Stimulated activated naive CD4-positive, alpha-beta T cell treated with Interleukin-2 at 50 U/mL for 16 hours (primary cell): Measurements from ENCODE around the gene PAX7.

ENCODE experiments used
- DNase-seq: peaks from one replicate; lab custom pipeline; 2025; lab: John Stamatoyannopoulos, UW

PAX7 gene

DNA sequence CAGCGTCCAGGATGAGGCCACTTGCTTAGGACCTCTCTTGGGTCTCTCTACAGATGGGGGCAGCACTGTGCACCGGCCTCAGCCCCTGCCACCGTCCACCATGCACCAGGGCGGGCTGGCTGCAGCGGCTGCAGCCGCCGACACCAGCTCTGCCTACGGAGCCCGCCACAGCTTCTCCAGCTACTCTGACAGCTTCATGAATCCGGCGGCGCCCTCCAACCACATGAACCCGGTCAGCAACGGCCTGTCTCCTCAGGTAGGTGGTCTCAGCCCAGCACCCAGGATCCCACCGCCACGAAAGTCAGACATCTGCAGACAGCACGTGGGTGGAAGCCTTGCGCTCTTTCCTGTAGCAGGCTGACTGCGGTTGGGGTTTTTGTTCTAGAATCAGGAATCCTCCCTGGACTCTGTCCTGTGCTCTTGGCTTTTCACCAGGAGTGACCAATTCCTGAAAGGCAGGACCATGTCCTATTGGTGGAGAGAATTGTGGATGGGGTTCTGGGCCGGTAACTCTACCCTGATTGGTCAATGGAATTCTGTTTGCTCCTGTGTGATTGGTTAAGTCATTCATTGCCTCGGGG lies 72.5 kb downstream of the PAX7 start:
- DNase-seq: no peak

DNA sequence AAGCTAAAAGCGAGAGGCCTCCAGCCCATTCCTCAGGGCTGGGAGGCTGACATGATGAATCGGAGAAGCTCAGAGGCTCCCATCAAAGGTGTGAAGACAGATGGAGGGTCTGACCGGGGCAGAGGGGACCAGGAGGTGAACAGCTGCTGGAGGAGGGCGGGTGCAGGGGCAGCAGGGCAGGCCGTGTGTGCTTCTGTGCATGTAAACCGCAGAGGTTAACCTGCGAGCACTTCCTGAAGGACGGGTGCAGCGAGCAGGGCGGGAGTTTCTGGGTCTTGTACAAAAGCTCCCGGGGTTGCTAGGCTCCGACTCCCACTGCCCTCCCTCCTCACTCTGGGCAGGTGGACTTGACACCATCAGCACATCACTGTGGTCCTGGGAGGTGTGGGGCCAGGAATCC lies 75.2 kb downstream of the PAX7 start:
- DNase-seq: no peak

- DNase-seq: no peak
Measured at GRCh38 chr1:18707696-18708257, 77.1 kb downstream of the PAX7 start.

DNA sequence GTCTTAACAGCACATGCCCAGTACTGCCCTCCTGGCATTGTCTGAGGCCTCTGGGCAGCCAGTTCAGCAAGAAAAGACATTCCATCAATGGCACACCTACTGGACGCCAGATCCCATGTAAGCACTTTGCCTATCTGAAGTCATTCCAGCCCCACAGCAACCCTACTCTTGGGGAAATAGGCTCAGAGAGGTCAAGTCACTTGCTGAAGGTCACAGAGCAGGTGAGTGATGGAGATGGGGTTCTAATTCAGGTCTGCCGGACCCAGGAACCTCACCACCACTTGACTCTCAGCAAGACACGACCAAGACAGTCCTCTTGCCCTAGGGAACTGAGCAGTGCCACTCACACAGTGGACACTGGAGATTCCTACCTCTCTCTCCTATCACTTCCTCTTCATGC lies 79.4 kb downstream of the PAX7 start:
- no peak for DNase-seq

DNA sequence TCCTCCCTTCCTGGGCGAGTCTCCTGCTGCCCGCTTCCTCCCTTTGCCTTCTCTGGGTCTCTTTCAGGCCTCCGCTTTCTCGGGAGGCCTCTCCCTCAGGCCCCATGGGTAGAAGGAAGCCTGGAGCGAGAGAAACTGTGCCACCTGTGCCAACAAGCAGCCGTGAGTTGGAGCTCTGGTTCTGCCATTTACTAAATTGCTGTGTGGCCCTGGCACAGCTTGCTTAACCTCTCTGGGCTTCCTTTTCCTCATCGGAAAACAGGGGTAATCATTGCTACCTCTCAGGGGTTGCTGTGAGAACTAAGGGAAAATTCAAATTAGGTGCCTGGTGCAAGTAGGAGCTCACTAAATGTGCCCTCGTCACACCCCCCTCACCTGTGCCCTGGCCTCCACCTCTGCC lies 80.4 kb downstream of the PAX7 start:
- DNase-seq: no peak

DNA sequence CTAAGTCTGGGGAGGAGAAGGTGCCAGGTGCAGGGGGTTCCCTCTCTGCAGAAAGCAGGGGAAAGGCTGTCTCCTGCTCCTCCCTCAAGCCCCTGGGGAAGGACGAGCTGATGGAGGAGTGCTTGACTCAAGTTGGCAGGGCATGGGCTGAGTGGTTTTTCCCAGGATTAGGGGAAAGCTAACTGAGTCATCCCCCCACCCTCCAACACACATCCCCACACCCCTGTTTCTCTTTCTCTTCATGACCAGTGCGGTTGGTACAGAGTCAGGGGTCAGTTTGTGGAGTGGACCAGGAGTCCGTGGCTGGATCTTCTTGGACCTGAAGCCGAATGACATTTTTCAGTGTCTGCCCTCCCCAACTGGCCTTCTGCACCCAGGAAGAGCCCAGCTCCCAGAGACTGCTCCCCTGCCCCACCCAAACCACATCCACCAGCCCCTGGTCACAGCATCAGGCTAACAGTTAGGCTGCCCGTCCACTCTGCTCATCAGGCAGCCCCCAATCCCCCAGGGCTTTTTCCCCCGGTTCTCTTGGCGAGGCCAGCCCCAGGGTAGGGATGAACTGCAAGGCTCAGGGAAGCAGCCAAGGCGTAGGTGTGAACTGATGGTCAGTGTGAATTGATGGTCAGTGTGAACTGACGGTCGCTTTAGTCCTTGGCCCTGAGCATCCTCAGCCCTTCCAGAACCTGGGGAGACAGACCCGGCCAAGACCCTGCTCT lies 81.0 kb downstream of the PAX7 start:
- no peak for DNase-seq

GRCh38 chr1:18712252-18712600 lies 81.6 kb downstream of the PAX7 start:
- DNase-seq: no peak

GRCh38 chr1:18714404-18715175 lies 83.9 kb downstream of the PAX7 start:
- no peak for DNase-seq

DNA sequence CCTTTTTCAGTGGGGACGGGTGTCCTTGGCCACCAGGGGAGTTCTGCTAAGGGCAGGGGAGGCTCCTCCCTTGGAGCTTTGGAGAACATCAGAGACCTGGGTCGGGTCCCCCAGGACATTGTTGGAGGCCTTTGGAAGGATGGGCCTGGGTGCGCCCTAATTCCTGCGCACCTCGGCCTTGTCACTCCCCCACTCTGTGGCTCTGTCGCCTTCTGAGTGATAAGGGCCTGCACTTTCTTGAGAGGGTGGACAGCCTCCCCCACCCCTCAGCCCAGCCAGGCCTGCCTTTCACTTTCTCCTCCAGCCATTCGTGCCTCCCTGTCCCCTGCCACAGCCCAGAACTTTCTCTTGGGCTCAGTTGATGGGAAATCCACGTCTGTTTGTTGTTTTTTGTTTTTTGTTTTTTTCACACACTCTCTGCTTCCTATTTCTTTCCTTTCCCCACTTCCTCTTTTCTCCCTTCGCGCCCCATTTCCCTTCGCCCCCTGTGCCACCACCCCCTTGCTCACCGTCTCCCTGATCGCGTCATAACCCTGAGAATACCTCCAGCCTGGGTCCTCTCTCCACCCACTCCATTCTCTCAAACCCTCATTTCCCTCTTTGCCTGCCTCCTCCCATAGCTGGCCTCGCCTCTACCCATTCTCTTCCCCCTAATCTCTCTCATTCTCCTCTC lies 85.6 kb downstream of the PAX7 start:
- DNase-seq: no peak

GRCh38 chr1:18716785-18717678 lies 86.4 kb downstream of the PAX7 start:
- DNase-seq: no peak

DNA sequence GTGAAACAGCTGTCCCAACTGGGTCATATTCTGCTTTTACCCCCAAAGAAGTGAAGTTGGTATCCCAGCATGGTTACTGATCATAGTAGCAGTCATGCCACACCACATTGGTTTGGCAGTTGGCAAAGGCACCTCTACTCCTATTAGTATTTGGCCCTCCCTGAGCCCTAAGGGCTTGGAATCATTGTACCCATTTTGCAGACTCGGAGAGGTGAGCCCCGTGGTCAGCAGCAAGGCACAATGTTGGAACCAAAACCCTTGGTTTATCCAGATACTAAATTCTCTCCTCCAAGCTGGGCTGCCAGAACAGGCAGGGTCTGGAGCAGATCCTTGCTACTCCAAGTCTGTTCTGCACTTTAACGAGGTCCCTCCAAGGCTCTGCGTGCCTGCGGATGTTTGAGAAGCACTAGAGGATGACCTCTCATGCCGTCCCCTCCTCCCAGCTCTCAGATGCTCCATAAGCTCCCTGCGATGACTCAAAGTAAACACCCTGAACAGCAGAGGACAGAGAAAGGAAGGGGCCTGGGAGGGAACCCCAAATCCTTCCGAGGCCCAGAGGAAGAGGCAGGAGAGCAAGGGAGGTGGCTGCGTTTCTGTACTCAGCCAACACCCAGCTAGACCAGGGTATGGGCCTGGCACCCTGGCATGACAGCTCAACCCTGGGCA lies 89.3 kb downstream of the PAX7 start:
- DNase-seq: no peak

- DNase-seq: no peak
Measured at GRCh38 chr1:18721041-18721440, 90.4 kb downstream of the PAX7 start.

DNA sequence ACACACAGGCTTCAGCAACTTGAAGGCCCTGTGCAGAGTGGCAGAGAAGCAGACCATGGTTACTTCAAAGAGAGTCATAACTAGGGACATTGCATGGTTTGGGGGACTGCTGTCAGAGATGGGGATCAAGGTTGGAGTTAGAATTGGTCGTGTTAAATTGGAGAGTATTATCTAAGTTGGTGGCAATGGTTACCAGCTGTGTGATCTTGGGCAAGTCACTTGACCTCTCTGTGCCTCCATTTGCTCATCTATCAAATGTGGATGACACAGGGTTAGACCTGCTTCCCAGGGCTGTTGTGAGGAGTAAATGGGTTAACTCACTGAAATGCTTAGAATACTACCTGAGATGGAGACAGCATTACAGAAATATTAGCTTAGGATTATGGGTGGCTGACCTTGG lies 91.1 kb downstream of the PAX7 start:
- no peak for DNase-seq

DNA sequence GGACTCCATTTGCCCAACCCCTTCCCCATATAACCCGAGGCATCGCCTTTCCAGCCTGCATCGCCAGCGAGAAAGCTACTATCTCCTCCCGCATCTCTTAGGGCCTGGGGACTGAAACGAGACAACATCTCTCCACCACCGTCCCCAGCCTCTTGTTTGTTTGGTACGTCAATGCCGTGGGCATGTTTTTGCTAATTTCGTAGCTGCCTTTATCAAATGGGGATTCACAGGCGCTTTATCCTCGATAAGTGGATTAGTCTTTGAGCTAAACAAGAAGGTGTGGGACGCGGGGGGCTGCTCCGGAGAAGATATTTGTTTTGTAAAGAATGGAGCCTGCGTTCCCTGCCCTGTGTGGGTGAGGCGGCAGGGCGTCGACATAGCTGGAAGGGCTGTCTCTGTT lies 91.6 kb downstream of the PAX7 start:
- no peak for DNase-seq

GRCh38 chr1:18723206-18723605 lies 92.6 kb downstream of the PAX7 start:
- DNase-seq: no peak

DNA sequence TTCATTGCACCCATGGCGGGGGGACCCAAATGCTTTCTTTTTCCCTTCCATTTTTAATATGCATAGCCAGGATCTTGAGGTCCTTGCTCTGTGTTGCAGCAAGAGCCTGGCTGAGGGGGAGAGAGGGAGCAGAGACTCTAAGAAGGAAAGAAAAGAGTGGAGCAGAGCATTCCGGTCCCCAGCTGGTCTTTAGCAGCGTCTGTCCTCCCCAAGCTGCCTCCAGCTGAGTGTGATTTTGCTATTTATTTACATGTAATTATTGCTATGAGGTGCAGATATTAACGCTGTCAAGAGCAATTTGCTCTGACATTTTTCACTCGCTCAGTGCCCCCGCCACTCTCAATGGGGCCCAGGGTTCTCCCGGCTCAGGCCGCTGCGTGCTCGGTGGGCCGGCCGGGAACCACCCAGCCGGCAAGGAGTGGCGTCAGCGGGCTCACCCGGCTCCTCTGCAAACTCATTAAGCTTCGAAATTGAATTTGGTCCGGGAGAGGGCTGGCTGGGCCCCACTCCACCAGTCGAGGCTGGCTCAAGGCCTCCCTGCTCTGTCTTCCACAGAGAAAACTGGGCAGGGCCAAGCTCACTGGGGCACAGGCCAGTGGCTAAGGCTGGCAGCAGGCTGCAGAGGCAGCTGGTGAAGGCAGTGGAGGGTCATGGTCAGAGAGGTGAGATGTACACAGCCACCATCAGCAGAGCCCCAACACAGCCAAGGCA lies 93.2 kb downstream of the PAX7 start:
- no peak for DNase-seq

DNA sequence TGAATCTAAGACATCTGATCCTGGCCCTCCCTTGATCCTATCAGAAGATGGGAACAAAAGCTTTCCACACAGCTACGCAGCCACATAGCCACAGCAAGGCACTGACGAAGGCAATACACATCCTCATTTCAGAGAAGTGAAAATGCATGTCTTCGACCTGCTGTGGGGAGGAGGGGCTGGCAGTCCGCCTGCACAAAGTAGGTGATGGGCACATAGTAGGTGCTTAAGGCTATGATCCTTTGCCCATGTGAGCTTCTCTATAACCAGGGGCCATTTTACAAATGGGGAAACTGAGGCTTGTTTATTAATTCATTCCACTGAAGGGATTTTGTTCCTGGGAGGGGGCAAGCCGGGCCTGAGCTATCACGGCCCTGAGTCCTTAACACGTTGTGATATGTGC lies 94.2 kb downstream of the PAX7 start:
- DNase-seq: no peak

GRCh38 chr1:18725231-18725895 lies 94.7 kb downstream of the PAX7 start:
- DNase-seq: no peak

GRCh38 chr1:18726368-18726767 lies 95.7 kb downstream of the PAX7 start:
- no peak for DNase-seq

- no peak for DNase-seq
Measured at GRCh38 chr1:18727956-18728355, 97.3 kb downstream of the PAX7 start.
